ENCODE measurements around the gene SELENBP1. TPM values are rescaled to one million over a fixed set of nuclear protein-coding genes. Genes with fewer than 3 reads are reported as not detected.

SELENBP1 gene
- total and polyA plus RNA-seq, 2 of the 13 experiments (the other 11 are each of a cell fraction or from before 2014, with no cell fraction given): 27.8 to 29.0 TPM

GRCh38 chr1:151346769-151347522 is 25.6 kb downstream of the SELENBP1 start, which contains the start of gene RFX5 (continued):
- TF ChIP-seq DRAP1 (CRISPR knock-in tag; IDR thresholded peaks at IDR 0.05) (no peak), TEAD2 (CRISPR knock-in tag; IDR thresholded peaks at IDR 0.05) (no peak), ZNF703 (CRISPR knock-in tag; IDR thresholded peaks at IDR 0.05; ENCODE audit: borderline replicate concordance) (no peak), ZNF264 (CRISPR knock-in tag; IDR thresholded peaks at IDR 0.05) (no peak), ZNF3 (CRISPR knock-in tag; IDR thresholded peaks at IDR 0.05) (no peak), ZNF253 (CRISPR knock-in tag; IDR thresholded peaks at IDR 0.05; ENCODE audit: borderline replicate concordance) (no peak), ZNF142 (CRISPR knock-in tag; IDR thresholded peaks at IDR 0.05) (no peak), ZNF460 (CRISPR knock-in tag; IDR thresholded peaks at IDR 0.05; ENCODE audit: borderline replicate concordance) (no peak), POLR2G (IDR thresholded peaks at IDR 0.05; ENCODE audit: low read depth, low read length) (peak; percentile 72), KDM5A (IDR thresholded peaks at IDR 0.05; ENCODE audit: borderline replicate concordance, low read length) (0 out of 2 replicates have a peak, but pooled peaks have one; percentile 42), POLR2A (IDR thresholded peaks at IDR 0.05; ENCODE audit: insufficient read depth in 1 of 2, low read depth in 2 of 2, low read length in 2 of 2) (peak; percentile 48 to 76; a peak in 3 of 4 replicates), MYNN (CRISPR knock-in tag; IDR thresholded peaks at IDR 0.05; ENCODE audit: low read depth) (no peak), ARID2 (CRISPR knock-in tag; IDR thresholded peaks at IDR 0.05; ENCODE audit: borderline replicate concordance) (no peak), ZNF513 (CRISPR knock-in tag; conservative IDR thresholded peaks at IDR 0.05) (no peak), TGIF2 (CRISPR knock-in tag; IDR thresholded peaks at IDR 0.05) (no peak; the same call in 1 of the 2 replicates), ZSCAN25 (CRISPR knock-in tag; IDR thresholded peaks at IDR 0.05) (no peak), SNAI1 (CRISPR knock-in tag; IDR thresholded peaks at IDR 0.05; ENCODE audit: borderline replicate concordance) (no peak), MYPOP (CRISPR knock-in tag; IDR thresholded peaks at IDR 0.05) (no peak)
